Activated naive CD4-positive, alpha-beta T cell treated with anti-CD3 and anti-CD28 coated beads, Interleukin-2, amount 50 U/mL, for 72 hours (primary cell): ENCODE data around the gene TRMT11. TPM values are rescaled to one million over a fixed set of nuclear protein-coding genes. Genes with fewer than 3 reads are reported as not detected.
"Not testable (repeated sequence)": the region's sequence is repeated elsewhere in the genome, so short reads cannot be mapped to it uniquely, and the experiment has no call there.

ENCODE experiments used
- ATAC-seq, 2 donors: fragments of 150-1000 bp; cut with Tn5 transposase; 2 replicates each; pipeline ENCODE4 v1.10.0; 2021; ENCODE audit warnings: mild to moderate bottlenecking in 2 of 2, moderate library complexity in 2 of 2
- DNase-seq, 2 donors: peaks; one replicate each; pipeline ENCODE4 v3.0.0; 2021 to 2022; ENCODE audit warnings: low spot score in 2 of 2
- H3K27ac Mint-ChIP-seq, 2 donors: one replicate each; pipeline ENCODE4 v1.8.0; 2022; ENCODE audit warnings: mild to moderate bottlenecking in 2 of 2, mixed read lengths in 2 of 2
- H3K36me3 Mint-ChIP-seq, 2 donors: one replicate each; pipeline ENCODE4 v1.8.0; 2022; ENCODE audit warnings: mixed read lengths in 2 of 2
- H3K9me3 Mint-ChIP-seq, 2 donors: one replicate each; pipeline ENCODE4 v1.8.0; 2022; ENCODE audit warnings: mixed read lengths in 2 of 2
- total RNA-seq, 2 donors: library from RNA; stranded (reverse); gene quantifications; one replicate each; pipeline ENCODE4 v1.2.3, GENCODE V29; 2022

Gene TRMT11
- total RNA-seq, 2 donors from 2014 or later: 33.0 to 53.6 TPM

- no peaks in the 10 kb centered on the region for H3K9me3 Mint-ChIP-seq
These were observed 33.4 kb upstream of the TRMT11 start for GRCh38 chr6:125952764-125953501.

GRCh38 chr6:125953502-125953875 is 32.9 kb upstream of the TRMT11 start:
- DNase-seq: no peak
- no peak for ATAC-seq
- no peaks in the 10 kb centered on the region for H3K9me3 Mint-ChIP-seq
- no peaks in the 10 kb centered on the region for H3K36me3 Mint-ChIP-seq
- no peak overlapping the region for H3K27ac Mint-ChIP-seq

More at GRCh38 chr6:125952764-125953501, 33.4 kb upstream of the TRMT11 start:
- H3K27ac Mint-ChIP-seq: no peak overlapping the region
- H3K36me3 Mint-ChIP-seq: no peaks in the 10 kb centered on the region
- no peak for ATAC-seq
- DNase-seq: peak in 1 of 2 donors; percentile 30

GRCh38 chr6:125954735-125955339 is 31.5 kb upstream of the TRMT11 start:
- Mint-ChIP-seq H3K36me3 (no peaks in the 10 kb centered on the region), H3K27ac (no peak overlapping the region), H3K9me3 (no peaks in the 10 kb centered on the region)
- DNase-seq (no peak), ATAC-seq (no peak)

GRCh38 chr6:125955973-125956372 is 30.4 kb upstream of the TRMT11 start:
- DNase-seq (no peak), ATAC-seq (no peak)
- peak overlapping the region in 1 of 2 donors; percentile 15 for H3K27ac Mint-ChIP-seq
- H3K36me3 Mint-ChIP-seq: no peaks in the 10 kb centered on the region
- H3K9me3 Mint-ChIP-seq: no peaks in the 10 kb centered on the region

GRCh38 chr6:125956506-125957390 is 29.6 kb upstream of the TRMT11 start, which contains the start of gene HINT3:
HINT3 (plus strand) TSS chr6:125956770; CDS start chr6:125956978, 208 bp downstream.
- H3K27ac Mint-ChIP-seq: peak within 1 kb of the TSS in 1 of 2 donors; percentile 56
- H3K9me3 Mint-ChIP-seq: no peaks in the 10 kb centered on the region
- H3K36me3 Mint-ChIP-seq: no peaks in the 10 kb centered on the region
- DNase-seq: peak; percentile 97 to 99
- peak; percentile 91 to 93 for ATAC-seq

GRCh38 chr6:125957391-125957693 is 29.0 kb upstream of the TRMT11 start:
- Mint-ChIP-seq H3K9me3 (no peaks in the 10 kb centered on the region), H3K27ac (no peak overlapping the region)

GRCh38 chr6:125957845-125958244 is 28.5 kb upstream of the TRMT11 start:
- ATAC-seq: no peak
- Mint-ChIP-seq H3K9me3 (no peaks in the 10 kb centered on the region), H3K36me3 (no peaks in the 10 kb centered on the region), H3K27ac (no peak overlapping the region)
- DNase-seq: no peak

More at GRCh38 chr6:125957391-125957693, 29.0 kb upstream of the TRMT11 start:
- no peak for ATAC-seq
- H3K36me3 Mint-ChIP-seq: no peaks in the 10 kb centered on the region
- DNase-seq: no peak

- ATAC-seq (no peak), DNase-seq (no peak)
- no peak overlapping the region for H3K27ac Mint-ChIP-seq
- no peaks in the 10 kb centered on the region for H3K36me3 Mint-ChIP-seq
- H3K9me3 Mint-ChIP-seq: no peaks in the 10 kb centered on the region
These were observed 27.3 kb upstream of the TRMT11 start for GRCh38 chr6:125959041-125959440.

- ATAC-seq (no peak), DNase-seq (no peak)
- H3K9me3 Mint-ChIP-seq: no peaks in the 10 kb centered on the region
- H3K36me3 Mint-ChIP-seq: no peaks in the 10 kb centered on the region
- peak overlapping the region in 1 of 2 donors; percentile 4 for H3K27ac Mint-ChIP-seq
These were observed 25.2 kb upstream of the TRMT11 start for GRCh38 chr6:125961117-125961516.

GRCh38 chr6:125962900-125963497 is 23.3 kb upstream of the TRMT11 start:
- DNase-seq (no peak), ATAC-seq (no peak)
- Mint-ChIP-seq H3K9me3 (no peaks in the 10 kb centered on the region), H3K36me3 (no peaks in the 10 kb centered on the region), H3K27ac (no peak overlapping the region)

GRCh38 chr6:125963817-125964216 is 22.5 kb upstream of the TRMT11 start:
- DNase-seq: no peak
- no peak for ATAC-seq
- Mint-ChIP-seq H3K36me3 (peaks cover 0 to 2% of the 10 kb centered on the region in 2 donors), H3K9me3 (no peaks in the 10 kb centered on the region), H3K27ac (no peak overlapping the region)

- H3K9me3 Mint-ChIP-seq: no peaks in the 10 kb centered on the region
- H3K27ac Mint-ChIP-seq: no peak overlapping the region
- peaks cover 0 to 5% of the 10 kb centered on the region in 2 donors for H3K36me3 Mint-ChIP-seq
- DNase-seq (no peak), ATAC-seq (no peak)
These were observed 19.8 kb upstream of the TRMT11 start for GRCh38 chr6:125966569-125966968.

GRCh38 chr6:125968493-125968892 is 17.8 kb upstream of the TRMT11 start:
- Mint-ChIP-seq H3K27ac (no peak overlapping the region), H3K9me3 (no peaks in the 10 kb centered on the region), H3K36me3 (peaks cover 0 to 5% of the 10 kb centered on the region in 2 donors)
- no peak for DNase-seq
- no peak for ATAC-seq

GRCh38 chr6:125970760-125971159 is 15.6 kb upstream of the TRMT11 start:
- DNase-seq (no peak), ATAC-seq (no peak)
- H3K27ac Mint-ChIP-seq: no peak overlapping the region
- H3K9me3 Mint-ChIP-seq: no peaks in the 10 kb centered on the region
- H3K36me3 Mint-ChIP-seq: peaks cover 0 to 5% of the 10 kb centered on the region in 2 donors

- H3K27ac Mint-ChIP-seq, ATAC-seq: not testable (repeated sequence)
These were observed 13.9 kb upstream of the TRMT11 start for GRCh38 chr6:125972478-125972877.

GRCh38 chr6:125974214-125974866 is 12.0 kb upstream of the TRMT11 start:
- Mint-ChIP-seq H3K9me3 (no peaks in the 10 kb centered on the region), H3K27ac (peak overlapping the region in 1 of 2 donors; percentile 14), H3K36me3 (no peaks in the 10 kb centered on the region)
- peak; percentile 43 to 73 for ATAC-seq
- DNase-seq: no peak

More at GRCh38 chr6:125972478-125972877, 13.9 kb upstream of the TRMT11 start:
- H3K36me3 Mint-ChIP-seq, H3K9me3 Mint-ChIP-seq, DNase-seq: not testable (repeated sequence)
